Gastroesophageal sphincter (tissue), 3 donors: ENCODE data around the gene SPAG17.

Experiments
- CTCF ChIP-seq, 4 experiments: fragments of 200-600 bp in 2 of 4; fragments of 450-650 bp in 2 of 4; sonication (generic) in 1 of 4; IDR thresholded peaks; one replicate each; pipeline ENCODE4 v1.5.1; 2017 to 2019; ENCODE audit warnings: antibody characterized with exemption in 4 of 4, mild to moderate bottlenecking in 2 of 4, moderate library complexity in 2 of 4
- EP300 ChIP-seq: sonication (generic); formaldehyde crosslinking; IDR thresholded peaks from one replicate; pipeline ENCODE4 v1.6.1; 2017; ENCODE audit warnings: antibody characterized with exemption, mild to moderate bottlenecking
- POLR2A ChIP-seq, 2 donors: fragments of 450-650 bp; IDR thresholded peaks; one replicate each; pipeline ENCODE4 v1.6.1; 2017; ENCODE audit warnings: antibody characterized with exemption in 2 of 2, mild to moderate bottlenecking in 2 of 2, moderate library complexity in 1 of 2
- POLR2AphosphoS5 ChIP-seq: sonication (generic); formaldehyde crosslinking; IDR thresholded peaks from one replicate; pipeline ENCODE4 v1.6.1; 2017; ENCODE audit warnings: antibody characterized with exemption

- TF ChIP-seq CTCF (IDR thresholded peaks at IDR 0.05) (no peak), POLR2A (IDR thresholded peaks at IDR 0.05) (no peak), EP300 (no peak), POLR2AphosphoS5 (no peak)
These were observed 24.2 kb downstream of the SPAG17 start for GRCh38 chr1:118160806-118161205.
